HG03457 (cell line): ENCODE measurements around the gene THBS2.

ENCODE experiments used
- ATAC-seq: cut with Tn5 transposase; IDR thresholded peaks from one replicate; pipeline ENCODE4 v1.9.1; 2021; ENCODE audit warnings: moderate number of reproducible peaks; ENCODE audit not compliant: unreplicated experiment

The THBS2 gene

DNA sequence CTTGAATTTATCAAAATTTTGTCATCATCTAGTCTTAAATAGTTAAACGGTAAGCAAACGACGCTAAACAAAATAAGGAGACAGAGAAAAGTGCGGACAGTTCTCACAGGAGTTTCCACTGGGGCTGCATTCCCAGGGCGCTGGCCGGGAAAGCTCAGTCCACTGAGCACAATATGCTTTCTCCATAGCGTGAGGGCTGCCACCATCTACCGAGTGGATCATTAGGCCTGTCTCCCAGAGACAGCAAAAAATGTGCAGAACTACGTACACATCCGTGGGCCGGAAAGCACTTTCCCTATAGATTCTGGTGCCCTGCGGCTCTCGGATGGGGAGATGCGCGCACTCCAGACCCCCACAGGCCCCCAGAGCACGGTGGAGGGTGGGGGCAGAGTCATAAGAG is 84.9 kb downstream of the THBS2 start:
- ATAC-seq = no peak

DNA sequence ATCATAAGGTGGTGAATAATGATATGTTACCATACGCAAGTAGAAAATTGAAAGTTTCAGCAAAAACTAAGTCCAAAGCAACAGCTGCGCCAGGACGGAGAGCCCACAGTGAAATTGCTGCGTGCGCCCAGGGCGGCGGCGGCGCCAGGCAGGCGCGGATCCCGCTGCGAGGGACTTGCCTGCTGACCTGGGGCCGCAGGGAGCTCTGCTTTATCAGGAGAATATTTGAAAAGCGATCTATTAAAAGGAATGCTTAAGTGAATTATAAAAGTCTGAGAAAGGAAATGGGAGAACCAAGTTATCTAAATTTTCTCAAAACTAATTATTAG is 85.4 kb downstream of the THBS2 start:
- no peak for ATAC-seq

DNA sequence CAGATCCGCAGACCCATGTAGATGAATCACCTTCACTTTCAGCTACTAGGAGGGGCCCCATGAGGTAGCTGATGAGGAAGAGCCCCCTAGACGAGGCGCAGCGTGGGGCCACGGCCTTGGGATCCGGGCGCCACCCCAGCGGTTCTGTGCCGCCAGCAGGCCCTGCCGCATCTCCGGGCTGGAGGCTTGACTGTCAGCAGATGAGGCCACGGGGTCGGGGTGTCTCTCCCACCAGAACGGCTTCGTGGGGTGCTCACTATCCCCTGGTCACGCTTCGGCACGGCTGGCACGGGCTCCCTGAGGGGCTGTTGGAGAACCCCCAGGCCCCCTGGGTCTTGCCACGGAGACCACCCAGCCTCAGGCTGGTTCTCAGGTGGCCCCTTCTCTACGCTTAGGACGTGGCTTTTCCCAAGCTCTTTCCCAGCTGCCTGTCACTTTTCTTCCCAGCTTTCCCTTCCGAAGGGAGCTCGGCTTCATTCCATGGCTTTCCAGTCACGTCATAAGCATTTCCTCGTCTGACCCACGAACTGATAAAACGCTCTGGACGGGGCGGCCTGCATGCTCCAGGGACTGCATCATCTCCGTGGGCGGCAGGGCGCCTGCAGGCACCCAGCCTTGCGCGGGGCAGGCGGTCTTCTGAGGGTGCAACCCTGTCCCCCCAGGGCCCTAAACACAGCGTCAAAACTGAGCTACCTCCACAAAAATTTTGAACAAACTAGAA is 85.9 kb downstream of the THBS2 start:
- ATAC-seq = no peak

DNA sequence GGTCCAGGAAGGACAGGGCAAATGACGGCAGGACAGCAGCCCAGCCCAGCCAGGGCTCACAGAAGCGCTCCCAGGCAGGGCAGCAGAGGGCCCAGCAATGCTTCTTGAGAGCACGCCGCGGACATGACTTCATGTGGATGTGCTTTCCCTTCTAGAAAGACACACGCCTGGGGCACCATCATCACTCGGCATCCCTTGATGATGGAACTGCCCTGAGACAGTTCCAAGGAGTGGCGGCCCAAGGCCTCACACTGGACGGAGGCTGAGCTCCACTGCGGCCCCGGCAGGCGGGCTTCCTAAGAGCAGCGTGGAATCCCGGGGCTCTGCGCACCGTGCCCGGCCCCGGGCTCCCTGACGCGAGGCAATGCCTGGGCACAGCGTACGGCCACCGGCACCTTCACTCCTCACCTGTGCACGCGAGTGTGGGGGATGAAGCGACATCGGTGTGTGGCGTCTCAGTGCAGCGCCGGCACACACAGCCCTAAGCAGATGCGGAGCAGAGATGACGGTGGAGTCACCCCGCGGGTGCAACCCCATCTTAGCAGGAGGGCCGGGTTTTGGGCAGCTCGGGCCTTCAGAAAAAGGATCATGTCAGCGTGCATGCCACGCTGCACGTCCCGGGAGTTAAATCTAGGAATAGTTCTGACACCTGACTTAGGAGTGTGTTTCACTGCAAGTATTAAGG is 86.6 kb downstream of the THBS2 start:
- ATAC-seq = no peak
